Tongue (tissue), 2 donors: Measurements from ENCODE around the gene SLC16A13. TPM values are rescaled to one million over a fixed set of nuclear protein-coding genes. Genes with fewer than 3 reads are reported as not detected.
A peak's percentile ranks its signal among the peaks of the same experiment; 100 is the strongest.
"Not testable (repeated sequence)": the region's sequence is repeated elsewhere in the genome, so short reads cannot be mapped to it uniquely, and the experiment has no call there.

Experiments
- DNase-seq: peaks from one replicate; pipeline ENCODE4 v3.0.0-alpha.2; 2015
- total RNA-seq: library from RNA; depleted of rRNA; stranded (reverse); fragments of >200 nt; gene quantifications from one replicate; pipeline ENCODE4 v1.2.3, GENCODE V29; 2014

The SLC16A13 gene
- total RNA-seq, 1 donor from 2014 or later: 1.3 TPM

DNA sequence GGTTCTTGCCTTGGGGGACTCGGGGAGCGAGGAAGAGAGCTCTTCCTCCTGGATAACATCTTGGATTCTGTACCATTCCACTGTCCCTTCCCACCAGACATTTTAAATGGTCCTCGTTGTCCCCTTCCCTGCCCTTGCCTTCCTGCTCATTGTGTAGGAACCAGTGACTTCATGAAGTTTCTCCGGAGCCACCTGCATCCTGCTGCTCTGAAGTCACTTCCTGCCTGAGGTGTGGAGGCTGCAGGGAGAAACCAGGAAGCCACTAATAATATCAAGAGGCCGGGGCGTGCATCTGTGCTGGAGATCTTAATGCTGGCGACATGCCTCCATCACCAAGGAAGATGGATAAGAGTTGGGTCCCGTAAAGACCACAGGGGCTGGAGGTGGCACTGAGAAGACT lies 6.2 kb upstream of the SLC16A13 start:
- DNase-seq: no peak

DNA sequence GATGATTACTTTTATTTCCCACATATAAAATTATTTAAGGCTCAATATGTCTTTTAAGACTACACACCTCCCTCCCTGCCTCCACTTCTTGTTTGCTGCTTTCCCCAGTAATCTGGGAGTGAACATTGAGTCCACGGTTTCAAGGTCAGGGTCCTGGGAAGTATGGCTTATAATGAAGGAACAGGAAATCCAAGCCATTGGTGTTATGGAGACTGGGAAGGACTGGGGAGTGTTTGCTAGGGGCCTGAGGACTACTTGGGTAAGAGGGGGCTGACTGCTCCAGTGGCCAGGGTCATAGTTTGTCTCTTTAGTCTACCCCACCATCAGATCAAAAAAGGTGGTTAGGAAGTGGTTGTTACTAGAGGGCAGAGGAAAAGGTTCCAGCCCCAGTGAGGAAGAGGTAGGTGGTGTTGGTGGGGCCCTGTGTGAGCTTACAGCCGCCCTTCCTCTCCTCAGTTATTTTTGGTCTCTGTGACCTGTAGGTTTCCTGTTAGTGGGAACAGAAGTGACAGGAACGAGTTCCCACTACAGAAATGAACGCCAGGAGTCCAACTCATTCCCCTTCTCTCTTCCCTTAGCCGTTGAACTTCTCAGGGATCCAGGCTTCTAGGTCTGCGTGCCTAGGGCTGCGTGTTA lies 742 bp upstream of the SLC16A13 start:
- no peak for DNase-seq

DNA sequence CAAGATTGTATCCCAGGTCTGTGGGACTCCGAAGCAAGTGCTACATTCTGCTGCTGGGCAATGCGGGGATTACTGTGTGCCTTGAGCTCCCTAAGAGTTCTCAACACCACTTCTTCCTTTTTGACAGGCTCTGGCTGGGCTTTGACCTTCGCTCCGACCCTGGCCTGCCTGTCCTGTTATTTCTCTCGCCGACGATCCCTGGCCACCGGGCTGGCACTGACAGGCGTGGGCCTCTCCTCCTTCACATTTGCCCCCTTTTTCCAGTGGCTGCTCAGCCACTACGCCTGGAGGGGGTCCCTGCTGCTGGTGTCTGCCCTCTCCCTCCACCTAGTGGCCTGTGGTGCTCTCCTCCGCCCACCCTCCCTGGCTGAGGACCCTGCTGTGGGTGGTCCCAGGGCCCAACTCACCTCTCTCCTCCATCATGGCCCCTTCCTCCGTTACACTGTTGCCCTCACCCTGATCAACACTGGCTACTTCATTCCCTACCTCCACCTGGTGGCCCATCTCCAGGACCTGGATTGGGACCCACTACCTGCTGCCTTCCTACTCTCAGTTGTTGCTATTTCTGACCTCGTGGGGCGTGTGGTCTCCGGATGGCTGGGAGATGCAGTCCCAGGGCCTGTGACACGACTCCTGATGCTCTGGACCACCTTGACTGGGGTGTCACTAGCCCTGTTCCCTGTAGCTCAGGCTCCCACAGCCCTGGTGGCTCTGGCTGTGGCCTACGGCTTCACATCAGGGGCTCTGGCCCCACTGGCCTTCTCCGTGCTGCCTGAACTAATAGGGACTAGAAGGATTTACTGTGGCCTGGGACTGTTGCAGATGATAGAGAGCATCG lies 2.4 kb downstream of the SLC16A13 start:
- no peak for DNase-seq

DNA sequence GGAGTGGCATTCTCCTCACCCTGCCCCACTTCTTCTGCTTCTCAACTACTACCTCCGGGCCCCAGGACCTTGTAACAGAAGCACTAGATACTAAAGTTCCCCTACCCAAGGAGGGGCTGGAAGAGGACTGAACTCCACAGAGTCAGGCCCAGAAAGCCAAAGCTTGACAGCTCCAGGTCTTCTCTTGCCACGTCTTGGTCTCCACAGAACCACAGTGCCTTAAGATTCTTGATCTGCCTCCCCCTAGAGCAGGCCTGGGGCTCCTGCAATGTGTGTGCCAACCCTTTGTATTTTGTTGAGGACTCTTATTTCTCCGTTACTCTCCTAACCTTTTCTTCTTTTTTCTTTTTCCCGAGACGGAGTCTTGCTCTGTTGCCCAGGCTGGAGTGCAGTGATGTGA lies 4.0 kb downstream of the SLC16A13 start:
- DNase-seq: no peak

DNA sequence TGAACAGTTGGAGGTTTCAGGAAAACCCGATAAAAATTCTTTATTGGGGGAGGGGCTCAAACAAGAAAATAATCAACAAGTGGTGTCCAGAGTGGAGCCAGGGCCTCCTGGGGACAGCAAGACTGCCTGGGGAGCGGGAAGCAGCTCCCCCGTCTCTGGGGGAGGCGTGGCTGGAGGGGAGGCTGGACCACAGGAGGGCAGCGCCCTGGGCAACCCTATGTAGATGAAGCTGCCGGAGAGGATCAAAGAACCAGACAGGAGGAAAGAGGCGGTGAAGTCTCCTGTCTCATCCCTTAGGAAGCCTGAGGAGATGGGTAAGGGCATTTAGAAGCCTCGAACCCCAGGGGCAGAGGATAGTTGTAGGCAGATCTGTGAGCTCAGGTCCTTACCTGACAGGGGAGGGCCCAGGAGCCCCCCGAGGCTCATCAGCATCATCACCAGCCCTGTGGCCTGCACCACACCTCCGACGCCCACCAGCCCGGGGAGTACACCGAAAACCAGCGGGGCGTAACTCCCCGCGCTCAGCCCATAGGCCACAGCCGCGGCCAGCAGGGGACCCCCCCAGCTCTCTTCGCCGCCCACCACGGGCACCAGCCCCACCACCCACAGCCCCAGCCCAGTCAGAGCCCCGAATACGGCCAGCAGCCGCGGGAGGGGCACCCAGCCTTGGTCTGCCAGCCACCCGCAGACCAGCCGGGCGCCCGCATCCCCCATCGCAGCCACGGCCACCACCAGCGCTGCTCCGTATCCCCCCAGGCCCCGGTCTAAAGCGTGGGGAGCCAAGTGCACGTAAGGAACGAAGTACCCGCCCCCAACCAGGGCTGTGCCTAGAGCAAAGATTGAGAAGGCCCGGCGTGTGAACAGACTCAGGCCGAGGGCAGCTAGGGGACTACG lies 6.0 kb downstream of the SLC16A13 start:
- DNase-seq: no peak

DNA sequence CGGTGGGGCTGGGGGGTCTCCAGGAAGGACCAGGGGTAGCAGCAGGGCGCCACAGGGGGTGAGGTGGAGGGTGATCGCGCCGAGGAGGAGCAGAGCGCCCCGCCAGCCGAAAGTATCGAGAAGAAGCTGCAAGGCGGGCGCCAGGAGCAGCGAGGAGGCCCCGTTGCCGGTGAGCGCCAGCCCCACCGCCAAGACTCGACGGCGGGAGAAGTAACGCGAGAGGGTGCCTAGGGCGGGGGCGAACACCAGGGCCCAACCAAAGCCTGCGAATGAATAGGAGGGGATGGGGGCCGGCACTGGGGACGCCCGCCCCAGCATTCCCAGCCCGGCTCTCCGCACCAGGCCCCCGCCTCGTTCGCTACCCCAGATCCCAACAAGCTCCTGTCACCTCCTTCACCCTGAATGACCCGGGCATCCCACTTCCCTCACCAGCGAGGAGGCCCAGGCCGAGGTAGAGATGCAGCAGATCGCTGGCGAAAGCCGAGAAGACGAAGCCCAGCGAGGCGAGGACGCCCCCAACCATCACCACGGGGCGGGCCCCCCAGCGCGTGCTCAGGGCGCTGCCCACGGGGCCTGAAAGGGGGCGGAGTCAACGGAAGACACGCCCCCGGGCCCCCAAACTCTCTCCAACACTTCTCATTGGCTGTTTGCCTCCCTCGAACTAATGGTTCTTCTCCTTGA lies 6.8 kb downstream of the SLC16A13 start:
- DNase-seq: no peak

DNA sequence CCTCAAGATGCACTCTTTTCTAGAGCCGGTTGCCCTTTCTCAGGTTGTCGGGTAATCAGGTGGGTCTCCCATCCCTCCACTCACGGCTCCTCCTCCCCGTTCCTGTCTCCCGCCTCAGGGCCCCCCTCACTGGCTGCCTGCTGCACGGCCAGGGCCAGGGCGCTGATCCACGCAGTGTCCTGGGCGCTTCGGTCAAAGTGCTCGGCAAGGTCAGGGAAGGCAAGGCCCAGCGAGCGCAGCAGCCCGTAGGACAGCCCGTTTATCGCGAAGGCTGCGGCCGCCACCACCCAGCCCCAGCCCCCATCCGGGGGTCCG lies 7.3 kb downstream of the SLC16A13 start:
- no peak for DNase-seq

DNA sequence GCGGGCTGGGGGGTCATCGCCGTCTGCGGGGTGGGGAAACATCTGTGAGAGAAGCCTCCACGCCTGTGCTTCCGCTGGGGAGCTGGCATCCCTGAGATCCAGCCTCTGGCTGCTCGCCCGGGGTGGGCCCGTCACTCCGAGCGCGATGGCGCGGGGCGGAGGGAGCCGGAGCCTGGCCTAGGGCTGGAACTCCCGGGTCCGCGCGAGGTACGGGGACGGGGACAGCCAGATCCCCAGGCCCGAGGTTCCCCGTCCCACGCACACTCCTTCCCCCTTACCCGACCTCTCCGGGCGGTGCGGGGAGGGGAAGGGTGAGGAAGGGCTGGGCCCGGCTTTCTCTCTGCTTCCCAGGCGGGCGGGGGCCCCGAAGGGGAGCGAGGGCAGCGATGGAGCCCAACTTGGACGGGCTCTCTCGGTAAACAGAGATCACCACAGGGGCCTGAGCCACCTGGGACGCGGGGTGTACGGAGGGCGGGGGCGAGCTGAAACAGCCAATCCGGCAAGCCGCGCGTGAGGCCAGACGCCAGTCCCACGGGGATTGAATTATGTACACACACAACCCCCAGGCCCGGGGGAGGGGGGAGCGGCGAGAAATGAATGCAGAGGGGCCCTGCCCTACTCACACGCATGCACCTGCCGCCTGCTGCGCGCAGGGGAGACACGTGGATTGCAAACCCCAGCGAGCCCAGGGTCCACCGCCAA lies 7.8 kb downstream of the SLC16A13 start, which contains the start of gene SLC16A11:
TSS of gene SLC16A11 (minus strand) at position 596 of the 702 bp plus-strand sequence. CDS start at position 17, 579 bp downstream.
- peak; percentile 37 for DNase-seq

DNA sequence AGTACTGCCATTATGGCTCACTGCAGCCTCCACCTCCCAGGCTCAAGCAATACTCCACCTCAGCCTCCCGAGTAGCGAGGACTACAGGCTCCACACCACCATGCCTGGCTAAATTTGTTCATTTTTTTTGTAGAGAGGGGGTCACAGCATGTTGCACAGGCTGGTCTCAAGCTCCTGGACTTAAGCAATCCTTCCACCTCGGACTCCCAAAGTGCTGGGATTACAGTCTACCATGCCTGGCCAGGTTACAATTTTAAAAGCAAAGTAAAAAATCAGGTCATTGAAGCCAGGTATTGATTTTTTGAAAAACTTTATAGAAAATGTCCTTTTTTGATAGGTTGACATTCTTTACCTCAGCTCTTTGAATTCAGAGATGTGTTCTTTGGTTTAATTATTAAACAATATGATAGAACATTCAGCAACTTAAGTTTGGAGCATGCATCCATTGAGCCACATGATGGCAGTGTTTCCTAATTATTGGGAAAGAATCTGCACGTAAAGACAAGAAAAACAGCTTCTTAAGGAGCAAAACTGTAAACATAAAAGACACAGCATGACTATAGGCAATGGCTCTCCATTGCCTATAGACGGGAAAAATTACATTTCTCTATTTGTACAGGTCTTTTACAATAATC lies 9.8 kb downstream of the SLC16A13 start:
- DNase-seq: peak; percentile 88

DNA sequence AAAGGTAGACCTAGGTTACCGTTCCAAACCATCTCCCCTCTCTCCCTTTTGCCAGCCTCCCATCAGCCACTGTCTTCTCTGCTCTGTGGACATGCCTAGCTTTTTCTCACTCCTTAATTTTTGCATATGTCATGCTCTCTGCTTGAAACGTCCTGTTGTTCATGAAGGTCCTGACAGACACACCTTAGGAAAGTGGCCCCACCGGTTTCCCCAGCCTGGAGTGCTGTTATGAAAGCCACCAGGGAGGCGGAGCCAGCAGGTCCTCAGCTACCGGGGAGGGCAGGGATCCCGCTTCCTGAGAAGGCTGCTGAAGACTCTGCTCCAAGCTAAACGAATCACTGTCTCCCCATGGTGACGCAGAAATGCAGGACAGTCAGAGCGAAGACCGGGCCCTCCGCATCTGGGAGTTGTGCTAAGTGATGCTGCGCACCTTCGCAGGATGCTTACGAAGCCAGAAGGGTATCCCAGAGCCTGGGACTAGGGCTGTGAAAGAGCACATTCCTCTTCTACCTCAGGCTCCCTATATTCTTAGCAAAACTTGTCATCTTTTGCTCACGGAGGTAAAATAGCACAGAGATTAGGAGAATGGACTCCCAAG lies 10.4 kb downstream of the SLC16A13 start:
- peak; percentile 75 for DNase-seq

DNA sequence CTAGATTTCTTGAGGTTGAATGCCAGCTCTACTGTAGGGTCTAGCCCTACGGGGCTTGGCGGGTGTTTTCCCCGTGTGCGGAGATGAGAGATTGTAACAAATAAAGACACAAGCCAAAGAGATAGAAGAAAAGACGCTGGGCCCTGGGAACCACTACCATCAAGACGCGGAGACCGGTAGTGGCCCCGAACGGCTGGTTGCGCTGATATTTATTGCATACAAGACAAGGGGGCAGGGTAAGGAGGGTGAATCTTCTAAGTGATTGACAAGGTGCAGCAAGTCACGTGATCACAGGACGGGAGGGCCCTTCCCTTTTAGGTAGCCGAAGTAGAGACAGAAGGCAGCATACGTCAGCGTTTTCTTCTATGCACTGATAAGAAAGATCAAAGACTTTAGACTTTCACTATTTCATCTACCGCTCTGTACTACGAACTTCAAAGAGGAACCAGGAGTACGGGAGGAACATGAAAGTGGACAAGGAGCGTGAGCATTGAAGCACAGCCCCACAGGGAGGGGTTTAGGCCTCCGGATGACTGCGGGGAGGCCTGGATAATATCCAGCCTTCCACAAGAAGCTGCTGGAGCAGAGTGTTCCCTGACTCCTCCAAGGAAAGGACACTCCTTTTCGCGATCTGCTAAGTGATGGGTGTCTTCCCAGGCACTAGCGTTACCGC lies 11.0 kb downstream of the SLC16A13 start:
- not testable (repeated sequence) for DNase-seq

DNA sequence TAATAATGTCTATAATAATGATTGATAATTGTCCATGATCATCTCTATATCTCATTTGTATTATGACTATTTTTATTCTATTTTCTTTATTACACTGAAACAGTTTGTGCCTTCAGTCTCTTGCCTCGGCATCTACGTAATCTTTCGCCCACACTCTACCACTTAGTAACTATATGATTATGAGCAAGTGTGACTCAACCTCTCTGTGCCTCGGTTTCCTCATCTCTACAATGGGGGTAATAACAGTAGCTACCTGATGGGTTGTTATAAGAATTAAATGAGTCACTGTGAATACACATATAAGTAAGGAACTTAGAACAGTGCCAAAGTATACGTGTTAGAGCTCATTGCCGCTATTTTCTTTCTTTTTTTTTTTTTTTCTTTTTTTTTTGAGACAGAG lies 11.8 kb downstream of the SLC16A13 start:
- no peak for DNase-seq

DNA sequence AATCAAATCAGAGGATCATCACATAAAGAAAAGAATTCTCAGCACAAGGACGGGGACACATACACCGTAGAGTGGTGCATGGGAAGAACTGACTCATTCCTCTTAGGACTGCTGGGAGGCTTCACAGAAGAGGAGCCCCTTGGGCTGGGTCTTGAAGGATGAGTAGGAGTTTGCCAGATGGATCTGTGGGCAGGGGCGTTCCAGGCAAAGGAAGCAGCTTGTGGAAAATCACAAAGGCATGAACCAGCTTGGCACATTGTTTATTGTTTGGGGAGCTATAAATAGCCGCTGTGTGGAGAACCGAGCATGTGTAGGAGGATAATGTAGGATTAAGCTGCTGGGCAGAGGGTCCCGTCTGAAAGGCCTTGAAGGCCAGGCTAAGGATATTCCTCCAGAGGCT lies 13.2 kb downstream of the SLC16A13 start:
- no peak for DNase-seq

DNA sequence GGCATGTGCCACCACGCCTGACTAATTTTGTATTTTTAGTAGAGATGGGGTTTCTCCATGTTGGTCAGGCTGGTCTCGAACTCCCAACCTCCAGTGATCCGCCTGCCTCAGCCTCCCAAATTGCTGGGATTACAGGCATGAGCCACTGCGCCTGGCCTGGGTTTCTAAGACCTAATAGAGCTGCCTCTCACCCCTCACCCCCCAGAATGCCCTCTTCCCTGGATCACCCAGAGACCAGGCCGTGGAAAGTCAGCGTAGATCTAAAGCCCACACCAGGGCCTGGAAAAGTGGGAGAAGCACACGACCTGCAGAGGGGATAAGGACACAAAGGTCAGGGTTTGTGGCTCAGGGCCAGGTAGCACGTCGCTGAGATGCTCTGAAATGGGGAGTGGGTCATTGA lies 14.8 kb downstream of the SLC16A13 start:
- DNase-seq: not testable (repeated sequence)

DNA sequence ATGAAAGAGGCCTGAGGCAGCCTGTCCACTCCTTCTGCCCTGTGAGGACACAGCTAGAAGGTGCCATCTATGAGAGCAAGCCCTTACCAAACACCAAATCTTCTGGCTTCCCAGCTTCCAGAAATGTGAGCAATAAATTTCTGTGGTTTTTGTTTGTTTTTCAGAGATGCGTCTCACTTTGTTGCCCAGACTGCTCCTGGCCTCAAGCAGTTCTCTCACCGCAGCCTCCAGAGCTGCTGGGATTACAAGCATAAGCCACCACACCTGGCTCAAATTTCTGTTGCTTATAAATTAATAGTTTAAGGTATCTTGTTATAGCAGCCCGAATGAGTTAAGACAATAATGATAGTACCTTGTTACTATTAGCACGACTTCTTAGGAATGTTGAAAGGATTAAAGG lies 20.6 kb downstream of the SLC16A13 start:
- no peak for DNase-seq

DNA sequence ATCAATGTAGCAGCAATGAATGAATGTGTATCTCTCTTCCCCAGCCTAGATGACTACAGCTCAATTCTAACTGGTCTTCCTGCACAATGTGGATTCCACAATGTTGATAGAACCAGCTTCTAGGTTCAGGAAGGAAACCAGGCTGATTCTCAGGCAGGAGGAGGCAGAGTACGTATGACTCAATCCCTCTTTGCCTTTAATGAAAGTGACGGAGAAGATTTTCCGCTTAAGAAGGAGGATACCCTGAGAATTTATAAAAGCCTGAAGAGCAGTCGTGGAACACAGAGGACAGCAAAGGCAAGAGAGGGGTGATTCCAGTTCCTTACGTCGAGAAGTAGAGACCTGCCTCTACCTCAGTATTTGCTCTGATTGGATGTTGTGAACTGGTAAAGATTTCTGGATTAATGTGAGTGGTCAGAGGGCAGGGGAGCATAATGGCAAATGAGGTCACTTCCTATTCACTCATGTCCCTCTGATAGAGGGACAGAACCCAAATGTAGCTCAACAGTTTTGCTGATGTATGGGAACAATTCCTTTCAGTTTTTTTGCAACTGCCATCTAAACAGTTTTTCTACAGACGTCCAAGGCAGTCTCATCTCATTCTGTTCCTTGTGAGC lies 23.1 kb downstream of the SLC16A13 start:
- DNase-seq: no peak

DNA sequence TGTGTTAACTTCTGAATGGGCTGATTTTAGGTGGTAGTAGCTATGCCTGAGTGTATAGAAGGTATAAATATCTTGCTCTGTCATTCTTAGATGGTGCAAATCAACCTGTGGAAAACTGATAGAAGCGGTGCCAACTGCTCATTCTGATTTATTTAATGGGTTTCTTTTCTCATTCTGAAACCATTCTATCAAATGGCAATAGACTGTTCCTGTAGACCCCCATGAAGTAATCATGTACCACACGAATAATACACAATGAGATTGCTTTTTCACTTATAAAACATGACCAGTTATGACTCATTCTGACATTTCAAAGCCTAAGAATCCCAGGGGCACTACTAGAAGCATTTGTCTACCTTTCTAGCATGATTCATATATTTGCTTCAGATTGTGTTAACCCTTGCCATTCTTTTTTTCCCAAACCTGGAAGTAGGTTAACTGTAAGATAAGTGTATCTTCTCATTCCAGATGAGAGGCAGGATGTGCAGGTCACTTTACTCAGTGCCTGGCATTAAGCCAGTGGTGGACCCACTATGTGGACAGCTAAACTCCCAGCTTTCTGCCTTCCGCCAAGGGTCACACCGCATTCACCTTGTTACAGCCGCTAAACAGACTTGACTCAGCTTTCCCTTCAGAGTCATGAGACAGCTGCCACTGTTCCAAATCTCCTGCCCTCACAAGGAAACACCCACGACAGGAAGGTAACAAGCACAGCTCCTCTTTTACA lies 24.5 kb downstream of the SLC16A13 start:
- no peak for DNase-seq

DNA sequence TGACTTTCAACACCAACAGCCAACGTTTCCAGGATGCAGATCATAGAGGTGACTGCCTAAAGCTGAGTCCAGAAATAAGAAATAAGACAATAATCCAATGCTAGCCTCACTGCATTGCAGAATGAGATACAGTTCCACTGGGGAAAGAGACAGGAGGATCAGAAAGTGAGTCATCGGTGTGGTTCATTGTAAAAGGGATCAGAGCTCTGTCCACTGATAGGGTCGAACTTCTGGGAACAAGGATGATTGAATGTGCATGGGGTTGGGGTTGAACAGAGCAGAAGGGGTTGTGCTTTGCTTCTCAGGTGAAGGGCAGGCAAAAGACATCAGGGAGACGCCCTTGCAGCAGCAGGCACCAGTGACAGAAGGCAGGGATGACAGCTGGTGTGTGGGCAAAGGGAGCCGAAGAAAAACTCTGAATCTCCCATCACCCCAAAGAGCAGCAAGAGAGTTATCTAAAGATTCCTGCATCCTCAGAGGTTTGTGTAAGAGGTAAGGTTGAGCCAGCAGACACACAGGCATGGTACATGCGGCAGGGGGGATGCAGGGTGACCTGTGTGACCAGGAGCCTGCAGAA lies 27.8 kb downstream of the SLC16A13 start:
- no peak for DNase-seq

DNA sequence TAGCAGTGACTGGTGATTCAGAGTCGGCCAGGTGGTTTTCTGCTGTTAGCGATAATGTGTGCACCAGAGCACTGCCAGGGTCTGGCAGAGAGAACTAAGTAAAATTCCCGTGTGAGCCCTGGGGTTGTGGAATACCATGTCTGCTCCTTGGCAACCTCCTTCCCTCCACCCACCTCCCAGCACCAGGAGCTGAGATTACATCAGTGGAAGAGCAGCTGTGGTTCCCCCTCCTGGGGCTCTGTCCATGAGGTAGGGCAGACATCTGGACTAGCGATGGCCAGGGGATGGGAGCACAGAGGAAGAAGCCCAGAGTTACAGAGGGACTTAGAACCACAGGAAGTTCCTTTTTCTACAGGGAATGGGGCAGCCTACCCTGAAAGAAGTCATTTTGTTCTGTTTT lies 28.4 kb downstream of the SLC16A13 start:
- DNase-seq: peak; percentile 87
